Fibroblast of skin of left quadriceps (primary cell): ENCODE data around the gene CHRM5.
"Not testable (repeated sequence)": the region's sequence is repeated elsewhere in the genome, so short reads cannot be mapped to it uniquely, and the experiment has no call there.

Experiments used
- DNase-seq, 2 experiments: peaks; one replicate each; pipeline ENCODE4 v3.0.0-alpha.2; 2013; ENCODE audit warnings: low read depth in 2 of 2

Gene CHRM5

DNA sequence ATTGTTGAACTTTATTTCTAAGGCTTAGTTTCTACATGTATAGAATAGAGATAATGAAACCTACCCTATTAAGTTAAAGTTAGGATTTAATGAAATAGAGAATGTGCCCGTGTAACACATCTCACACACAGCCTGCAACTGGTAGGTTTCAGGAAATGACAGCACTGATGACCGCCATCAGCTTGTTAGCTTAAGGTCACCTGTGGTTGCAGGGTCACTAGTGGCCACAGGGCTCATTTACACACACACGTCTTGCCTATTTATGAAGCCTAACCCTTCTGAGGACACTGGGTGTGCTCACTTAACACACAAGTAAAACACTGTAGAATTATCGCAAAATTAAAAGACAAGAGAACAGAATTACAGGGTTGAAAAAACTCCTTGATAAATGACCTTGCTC, 20.1 kb downstream of the CHRM5 start:
- no peak for DNase-seq

DNA sequence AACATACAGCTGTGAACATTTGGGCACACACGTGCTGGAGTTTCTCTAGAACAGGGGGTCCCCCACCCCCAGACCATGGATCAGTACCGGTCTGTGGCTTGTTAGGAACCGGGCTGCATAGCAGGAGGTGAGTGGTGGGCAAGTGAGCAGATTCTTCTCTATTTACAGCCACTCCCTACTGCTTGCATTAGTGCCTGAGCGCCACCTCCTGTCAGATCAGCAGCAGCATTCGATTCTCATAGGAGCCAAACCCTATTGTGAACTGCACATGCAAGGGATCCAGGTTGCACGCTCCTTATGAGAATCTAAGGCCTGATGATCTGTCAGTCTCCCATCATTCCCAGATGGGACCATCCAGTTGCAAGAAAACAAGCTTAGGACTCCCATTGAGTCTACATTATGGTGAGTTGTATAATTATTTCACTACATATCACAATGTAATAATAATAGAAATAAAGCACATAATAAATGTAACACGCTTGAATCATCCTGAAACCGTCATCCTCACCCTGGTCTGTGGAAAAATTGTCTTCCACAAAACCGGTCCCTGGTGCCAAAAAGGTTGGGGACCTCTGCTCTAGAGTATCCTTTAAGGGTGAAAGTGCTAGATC, 25.8 kb downstream of the CHRM5 start:
- no peak for DNase-seq

DNA sequence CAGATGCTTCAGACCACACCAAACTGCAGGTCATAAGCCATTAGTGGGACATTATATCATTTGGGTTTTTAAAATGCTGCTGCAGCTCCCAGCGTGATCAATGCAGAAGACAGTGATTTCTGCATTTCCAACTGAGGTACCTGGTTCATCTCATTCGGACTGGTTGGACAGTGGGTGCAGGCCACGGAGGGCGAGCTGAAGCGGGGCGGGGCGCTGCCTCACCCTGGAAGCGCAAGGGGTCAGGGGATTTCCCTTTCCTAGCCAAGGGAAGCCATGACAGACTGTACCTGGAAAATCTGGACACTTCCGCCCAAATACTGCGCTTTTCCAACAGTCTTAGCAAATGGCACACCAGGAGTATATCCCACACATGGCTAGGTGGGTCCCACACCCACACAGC, 27.4 kb downstream of the CHRM5 start:
- not testable (repeated sequence) for DNase-seq

GRCh38 chr15:34001536-34001935, 33.2 kb downstream of the CHRM5 start:
- no peak for DNase-seq

- no peak for DNase-seq
Measured at GRCh38 chr15:34006381-34006780, 38.1 kb downstream of the CHRM5 start.

GRCh38 chr15:34009656-34010055, 41.4 kb downstream of the CHRM5 start:
- DNase-seq = no peak

GRCh38 chr15:34010921-34011320, 42.6 kb downstream of the CHRM5 start:
- no peak for DNase-seq

DNA sequence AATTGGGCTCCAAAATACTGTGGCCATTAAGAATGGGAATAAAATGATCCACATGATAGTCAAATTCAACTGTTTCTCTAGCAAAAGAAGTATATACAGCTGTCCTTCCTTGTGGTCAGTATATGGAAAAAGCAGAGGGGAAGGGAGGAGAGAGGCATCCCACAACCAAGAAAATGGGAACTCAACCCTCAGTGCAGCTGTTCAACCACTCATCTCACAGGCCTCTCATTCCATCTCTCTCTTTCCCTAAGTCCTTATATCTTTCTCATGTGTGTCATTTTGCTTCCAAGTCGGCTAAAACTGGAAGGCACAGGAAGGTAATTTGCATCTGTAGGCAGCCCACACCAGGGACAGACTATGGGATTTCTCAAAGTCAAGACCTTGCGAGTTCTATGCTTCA, 43.2 kb downstream of the CHRM5 start:
- no peak for DNase-seq

- DNase-seq = no peak
Measured at GRCh38 chr15:34012461-34013028, 44.2 kb downstream of the CHRM5 start.

- DNase-seq = no peak
Measured at GRCh38 chr15:34013746-34014145, 45.4 kb downstream of the CHRM5 start.

DNA sequence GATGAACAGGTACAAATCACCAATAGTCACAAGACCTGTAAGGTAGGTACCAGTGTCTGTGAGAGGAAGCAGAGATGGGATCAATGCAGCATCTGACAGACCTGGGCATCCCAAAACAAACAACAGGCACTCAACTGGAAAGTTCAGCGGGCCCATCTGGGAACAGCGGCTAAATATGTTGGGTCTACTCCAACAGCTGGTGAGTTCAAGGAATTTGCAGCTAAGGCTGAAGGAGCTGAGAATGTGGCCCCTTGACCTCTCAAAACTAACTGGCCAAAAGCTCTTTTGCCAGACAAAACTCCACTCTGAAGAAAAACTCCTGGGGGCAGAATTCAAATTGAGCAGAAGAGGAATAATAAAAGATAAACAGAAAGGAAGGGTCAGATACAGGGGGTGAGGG, 46.3 kb downstream of the CHRM5 start:
- no peak for DNase-seq

- DNase-seq = no peak
Measured at GRCh38 chr15:34018021-34018645, 49.8 kb downstream of the CHRM5 start.

GRCh38 chr15:34018738-34019137, 50.4 kb downstream of the CHRM5 start:
- DNase-seq = not testable (repeated sequence)

- no peak for DNase-seq
Measured at GRCh38 chr15:34019369-34019990, 51.2 kb downstream of the CHRM5 start.

DNA sequence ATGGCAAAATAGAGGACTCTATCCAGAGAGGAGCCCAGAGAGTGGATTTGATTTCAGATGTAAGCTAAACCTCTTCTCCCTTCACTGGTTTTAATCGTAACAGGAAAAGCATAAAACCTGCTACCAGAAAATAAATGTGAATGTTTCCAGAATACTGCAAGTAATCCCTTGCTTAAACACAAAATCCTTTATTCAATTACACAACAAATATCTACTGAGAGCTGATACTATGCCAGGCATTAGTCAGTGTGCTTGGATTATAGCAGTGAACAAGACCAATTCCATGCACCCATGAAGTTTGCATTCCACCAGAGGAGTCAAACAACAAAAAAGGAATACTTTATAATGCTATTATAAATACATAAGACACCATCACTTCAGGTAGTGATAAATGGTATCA, 55.6 kb downstream of the CHRM5 start:
- no peak for DNase-seq

DNA sequence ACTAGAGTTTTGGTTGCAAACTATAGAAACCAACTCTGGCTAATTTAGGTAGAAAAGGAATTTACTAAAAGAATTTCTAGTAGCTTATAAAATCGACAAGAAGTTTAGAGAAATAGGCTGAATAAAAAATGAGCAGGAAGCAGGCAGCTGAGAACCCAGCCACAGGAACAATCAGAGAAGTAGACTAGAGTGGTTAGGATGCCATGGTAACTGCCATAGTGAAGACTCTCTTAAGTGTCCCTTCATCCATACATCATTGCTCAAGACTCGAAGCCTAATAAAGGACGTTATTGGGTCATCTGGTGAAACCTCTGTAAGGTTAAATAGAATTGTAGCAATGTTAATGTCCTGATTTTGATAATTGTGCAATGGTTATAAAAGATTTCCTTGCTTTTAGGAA, 57.0 kb downstream of the CHRM5 start:
- no peak for DNase-seq

DNA sequence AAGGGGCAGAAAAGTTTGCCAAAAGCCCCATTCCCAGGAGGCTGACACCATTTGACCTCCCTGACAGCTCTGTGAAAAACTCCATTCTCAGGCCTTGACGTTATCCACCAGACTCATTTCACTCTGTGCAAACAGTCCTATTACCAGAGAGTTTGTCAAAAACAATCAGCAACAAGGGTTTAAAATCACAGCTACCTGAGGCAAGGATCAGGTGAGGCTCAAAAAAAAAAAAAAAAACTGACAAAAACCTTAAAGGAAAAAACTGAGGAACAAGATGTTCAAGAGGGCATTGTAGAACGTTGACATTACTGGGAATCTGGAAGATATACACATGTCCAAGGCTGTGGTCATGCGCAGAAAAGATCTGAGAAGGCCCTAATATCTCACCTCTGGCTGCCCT, 59.3 kb downstream of the CHRM5 start:
- no peak for DNase-seq

DNA sequence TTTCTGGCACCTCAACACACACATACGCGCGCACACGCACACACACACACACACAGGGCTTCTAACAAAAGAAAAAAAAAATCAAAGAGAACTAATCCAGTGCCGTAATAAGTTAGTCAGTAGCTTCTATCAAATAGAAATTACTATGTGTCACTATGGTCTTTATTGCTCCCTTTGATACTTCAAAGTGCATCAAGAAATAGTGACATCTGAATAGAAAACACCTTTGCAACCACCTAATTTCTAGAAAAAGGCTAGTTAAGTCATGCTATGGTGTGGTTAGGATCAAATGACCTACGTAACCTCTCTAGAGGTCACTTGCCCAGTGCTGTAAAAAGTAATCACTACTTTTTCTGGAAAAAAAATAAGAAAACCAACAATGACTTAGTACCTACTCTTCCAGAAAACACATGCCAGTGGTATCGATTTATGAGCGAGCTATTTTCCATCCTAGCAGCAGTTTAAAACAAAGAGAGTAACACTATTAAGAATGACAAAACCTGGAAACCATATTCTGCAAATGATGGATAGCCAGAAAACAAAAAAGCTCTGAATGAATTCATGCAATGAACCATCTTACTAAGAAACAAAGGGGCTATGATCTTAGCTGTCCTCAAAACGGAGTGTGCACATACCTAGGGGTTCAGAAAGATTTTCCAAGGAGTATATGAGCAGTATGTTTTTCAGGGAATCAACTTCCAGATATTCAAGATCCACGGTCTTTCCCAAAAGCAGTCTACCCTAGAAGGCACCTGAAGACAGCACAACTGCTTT, 63.9 kb downstream of the CHRM5 start:
- DNase-seq = no peak

DNA sequence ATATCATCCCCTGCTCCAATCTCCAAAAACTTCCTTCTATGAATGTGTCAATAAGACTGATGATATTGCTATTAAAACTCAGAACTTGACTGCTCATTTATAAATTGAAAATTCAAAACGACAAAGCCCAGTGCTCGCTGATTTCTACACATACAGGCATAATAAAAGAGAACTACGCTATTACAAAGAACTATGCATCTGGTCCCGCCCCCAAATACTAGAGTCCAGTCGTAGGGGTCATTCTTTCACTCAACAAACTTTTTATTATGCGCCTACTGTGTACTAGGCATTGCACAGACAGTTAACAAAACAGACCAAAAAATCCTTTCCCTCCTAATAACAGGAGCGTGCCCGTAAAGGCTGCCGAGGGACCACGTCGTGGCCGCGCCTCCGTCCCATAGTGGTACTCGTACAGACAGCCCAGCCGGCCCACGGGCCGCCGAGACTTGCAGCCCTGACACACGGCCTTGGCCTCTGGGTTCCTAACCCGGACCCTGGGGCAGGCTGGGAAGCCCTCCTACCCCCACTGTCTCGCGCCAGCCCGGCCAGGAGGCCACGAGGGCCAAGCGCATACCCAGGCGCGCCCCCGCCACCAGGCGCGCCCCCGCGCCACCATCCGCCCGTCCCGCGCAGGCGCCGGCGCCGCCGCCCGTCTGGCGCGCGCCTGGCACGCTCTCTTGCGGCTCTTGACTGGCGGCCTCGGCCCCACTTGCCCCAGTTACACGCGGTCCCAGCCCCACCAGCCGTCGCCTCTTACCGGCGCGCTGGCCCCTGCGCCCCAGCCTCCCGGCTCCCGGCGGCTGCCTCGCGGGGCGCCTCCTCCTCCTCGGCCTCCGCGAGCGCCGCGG, 70.0 kb downstream of the CHRM5 start:
- peak; percentile 34 to 52 for DNase-seq

- no peak for DNase-seq
Measured at GRCh38 chr15:34038871-34039789, 70.8 kb downstream of the CHRM5 start, which contains the start of gene AVEN. Gene AVEN, minus strand, starts transcription at chr15:34039204. Its CDS starts 158 bp downstream, at chr15:34039046.
